B cell (primary cell): ENCODE measurements around the gene SLC25A10.

Experiments used
- CTCF ChIP-seq: fragments of 200-600 bp; IDR thresholded peaks from one replicate; pipeline ENCODE4 v1.8.0; 2022; ENCODE audit warnings: antibody characterized with exemption, mild to moderate bottlenecking
- EZH2 ChIP-seq: IDR thresholded peaks from 2 replicates; pipeline ENCODE4 v1.6.1; 2012; ENCODE audit warnings: borderline replicate concordance, low read depth, mild to moderate bottlenecking, moderate library complexity, low read length; ENCODE audit not compliant: insufficient read depth, poor library complexity, severe bottlenecking

- TF ChIP-seq CTCF (no peak), EZH2 (no peak)
These were observed 452 bp downstream of the SLC25A10 start for GRCh38 chr17:81712468-81713003.
